Measurements from ENCODE around the gene DDX56. TPM values are rescaled to one million over a fixed set of nuclear protein-coding genes. Genes with fewer than 3 reads are reported as not detected.
A peak's percentile ranks its signal among the peaks of the same experiment; 100 is the strongest.

DDX56 gene
- total and polyA plus RNA-seq, 2 of the 13 experiments (the other 11 are each of a cell fraction or from before 2014, with no cell fraction given), result 82.6 to 120 TPM

- TF ChIP-seq ZNF207 (IDR thresholded peaks at IDR 0.05; ENCODE audit: borderline replicate concordance) (no peak), ATF3 (CRISPR knock-in tag; IDR thresholded peaks at IDR 0.05) (no peak), HNF1A (IDR thresholded peaks at IDR 0.05; ENCODE audit: low read depth) (peak; percentile 97), HNF1A (CRISPR knock-in tag; IDR thresholded peaks at IDR 0.05; ENCODE audit: borderline replicate concordance) (peak; percentile 99), ZNF768 (CRISPR knock-in tag; IDR thresholded peaks at IDR 0.05) (peak; percentile 56; the same call in 1 of the 2 replicates), TP53 (CRISPR knock-in tag; conservative IDR thresholded peaks at IDR 0.05) (0 out of 2 replicates have a peak, but pooled peaks have one; percentile 74), NCOA1 (CRISPR knock-in tag; IDR thresholded peaks at IDR 0.05) (peak; percentile 45; the same call in 1 of the 2 replicates), ZBTB49 (CRISPR knock-in tag; IDR thresholded peaks at IDR 0.05; ENCODE audit: borderline replicate concordance) (peak; percentile 36; the same call in 1 of the 2 replicates), ZNF180 (CRISPR knock-in tag; IDR thresholded peaks at IDR 0.05; ENCODE audit: borderline replicate concordance, low read depth) (no peak; the same call in 1 of the 2 replicates), ZFX (CRISPR knock-in tag; IDR thresholded peaks at IDR 0.05; ENCODE audit: low read depth) (peak; percentile 100), ZNF7 (CRISPR knock-in tag; IDR thresholded peaks at IDR 0.05) (no peak), RNF2 (conservative IDR thresholded peaks at IDR 0.05; ENCODE audit: low read depth) (no peak), ZFP37 (CRISPR knock-in tag; IDR thresholded peaks at IDR 0.05; ENCODE audit: borderline replicate concordance) (peak; percentile 83; the same call in 1 of the 2 replicates), HNRNPL (IDR thresholded peaks at IDR 0.05; ENCODE audit: low read depth, low read length) (peak; percentile 62; the same call in 1 of the 2 replicates), SOX6 (IDR thresholded peaks at IDR 0.05) (no peak), SOX6 (CRISPR knock-in tag; IDR thresholded peaks at IDR 0.05) (peak; percentile 63; the same call in 1 of the 2 replicates), ETS1 (CRISPR knock-in tag; IDR thresholded peaks at IDR 0.05) (peak; percentile 82; the same call in 1 of the 2 replicates)
- TF ChIP-seq, protein P1, sequence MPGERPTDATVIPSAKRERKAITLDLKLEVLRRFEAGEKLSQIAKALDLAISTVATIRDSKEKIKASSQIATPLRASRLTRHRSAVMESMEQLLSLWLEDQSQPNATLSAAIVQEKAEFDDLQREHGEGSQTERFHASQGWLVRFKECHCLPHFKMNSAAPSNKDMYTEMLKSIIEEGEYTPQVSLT (CRISPR knock-in tag; IDR thresholded peaks at IDR 0.05; ENCODE audit: borderline replicate concordance, low read depth), result peak; percentile 71; the same call in 1 of the 2 replicates
These were observed 32.5 kb downstream of the DDX56 start, which contains the start of gene NPC1L1 (continued) for GRCh38 chr7:44541028-44541869.

All from HepG2 (cell line).